ENCODE data around the gene NEK6. TPM values are rescaled to one million over a fixed set of nuclear protein-coding genes. Genes with fewer than 3 reads are reported as not detected.

The NEK6 gene
- total and polyA plus RNA-seq, 2 of the 8 experiments (the other 6 are each of a cell fraction or from before 2014, with no cell fraction given): 17.7 to 19.7 TPM

GRCh38 chr9:124266139-124266825 lies 8.5 kb downstream of the NEK6 start:
- Histone ChIP-seq H3K4me2 (ENCODE audit: insufficient read depth in 1 of 2, low read depth in 2 of 2, low read length in 2 of 2) (no peak overlapping the region), H3K4me1 (replicated peaks in 1 of 4; ENCODE audit: control insufficient read depth in 3 of 4, insufficient read depth in 4 of 4, low read length in 3 of 4) (peaks cover 5 to 11% (median 9%) of the 10 kb centered on the region in 4 experiments; a peak in 6 of 7 replicates), H3K56ac (replicated peaks; ENCODE audit: insufficient read length, low read depth, low read length) (no peak overlapping the region), H2BK5ac (ENCODE audit: low read depth, low read length) (no peak overlapping the region), H3K14ac (ENCODE audit: insufficient read length) (no peak overlapping the region), H3K9ac (replicated peaks in 1 of 4; ENCODE audit: extremely low read depth in 1 of 4, low read depth in 3 of 4, low read length in 3 of 4) (no peak overlapping the region), H3K23ac (ENCODE audit: insufficient read length) (no peak overlapping the region), H3K36me3 (ENCODE audit: control insufficient read depth in 2 of 4, insufficient read depth in 4 of 4, low read length in 3 of 4) (no peaks in the 10 kb centered on the region), H2AK5ac (ENCODE audit: low read depth, low read length) (no peak overlapping the region), H2BK120ac (replicated peaks; ENCODE audit: low read depth, low read length) (no peak overlapping the region), H3K27ac (ENCODE audit: low read depth, low read length) (no peak overlapping the region), H4K91ac (replicated peaks; ENCODE audit: insufficient read length, low read length) (no peak overlapping the region), H4K5ac (ENCODE audit: insufficient read length, low read depth, low read length) (no peak overlapping the region), H2BK15ac (ENCODE audit: low read length) (no peak overlapping the region), H3K79me1 (ENCODE audit: low read depth, low read length) (peaks cover 12% of the 10 kb centered on the region), H2BK12ac (ENCODE audit: low read depth, low read length) (no peak overlapping the region), H3K9me3 (ENCODE audit: insufficient read depth in 2 of 2, low read depth in 1 of 2, low read length in 1 of 2) (no peaks in the 10 kb centered on the region), H3K4me3 (ENCODE audit: extremely low read depth in 1 of 4, insufficient read depth in 2 of 4, low read depth in 3 of 4, low read length in 4 of 4) (no peak overlapping the region), H3K18ac (ENCODE audit: extremely low read depth, low read length) (no peak overlapping the region; the same call in 1 of the 2 replicates), H3K23me2 (ENCODE audit: low read depth, low read length) (0 out of 2 replicates have a peak, but pooled peaks cover 2% of the 10 kb centered on the region), H4K20me1 (replicated peaks in 1 of 2; ENCODE audit: control insufficient read depth in 1 of 2, insufficient read depth in 2 of 2, low read length in 2 of 2) (peaks cover 5 to 8% of the 10 kb centered on the region in 2 experiments), H3K79me2 (ENCODE audit: control insufficient read depth in 1 of 2, insufficient read depth in 2 of 2, low read length in 2 of 2) (peaks cover 0 to 15% of the 10 kb centered on the region in 2 experiments; a peak in 1 of 4 replicates), H2BK20ac (ENCODE audit: low read length) (no peak overlapping the region), H4K8ac (ENCODE audit: extremely low read depth, insufficient read depth, low read length) (no peak overlapping the region), H3K27me3 (replicated peaks in 1 of 4; ENCODE audit: control insufficient read depth in 3 of 4, extremely low read depth in 1 of 4, insufficient read depth in 3 of 4, low read length in 3 of 4) (no peaks in the 10 kb centered on the region), H3K4ac (replicated peaks; ENCODE audit: insufficient read length, low read depth, low read length) (no peak overlapping the region), H2AFZ (ENCODE audit: low read length) (no peak overlapping the region)
- POLR2A ChIA-PET (ENCODE audit: partially characterized antibody): no interaction called here
- CTCF ChIA-PET (ENCODE audit: partially characterized antibody): interaction anchor here (0.8 to 1.4 kb wide), 3 partner anchors 14 to 139 kb away, joined by 3 to 4 read pairs (median 3); no protein-coding TSS in a partner anchor
- DNase-seq (ENCODE audit: low read depth in 1 of 2, low spot score in 2 of 2) (no peak), FAIRE-seq (no peak)
- WGBS, 2 experiments (ENCODE audit: extremely low coverage in 1 of 2, insufficient coverage in 1 of 2, insufficient read length in 1 of 2, insufficient replicate concordance in 2 of 2, low coverage in 1 of 2, low lambda C conversion rate in 2 of 2, missing lambda C conversion rate in 1 of 2): 90% methylated on average over 13 of the region's 13 CpGs; no CpG with 5 or more reads in 1 of the 2 experiments
- no peak for TF ChIP-seq MAX (IDR thresholded peaks at IDR 0.05)
- no peak for TF ChIP-seq ASH2L (IDR thresholded peaks at IDR 0.05; ENCODE audit: low read length)
- TF ChIP-seq HDAC2 (IDR thresholded peaks at IDR 0.05; ENCODE audit: borderline replicate concordance in 1 of 2, low read depth in 2 of 2, low read length in 2 of 2): no peak
- no peak for TF ChIP-seq SP4 (IDR thresholded peaks at IDR 0.05; ENCODE audit: low read length)
- no peak for TF ChIP-seq EP300 (IDR thresholded peaks at IDR 0.05; ENCODE audit: borderline replicate concordance in 1 of 2, low read depth in 2 of 2, low read length in 2 of 2)
- TF ChIP-seq RFX5 (IDR thresholded peaks at IDR 0.05; ENCODE audit: borderline replicate concordance, low read depth, low read length): no peak
- no peak for TF ChIP-seq ZNF274 (IDR thresholded peaks at IDR 0.05; ENCODE audit: borderline replicate concordance, extremely low read depth, low read length)
- no peak for TF ChIP-seq FOSL1 (IDR thresholded peaks at IDR 0.05; ENCODE audit: insufficient read depth, low read depth, low read length)

Data from H1 (cell line).